CD8-positive, alpha-beta memory T cell (primary cell): ENCODE data around the gene INPP5A. TPM values are rescaled to one million over a fixed set of nuclear protein-coding genes. Genes with fewer than 3 reads are reported as not detected.
A peak's percentile ranks its signal among the peaks of the same experiment; 100 is the strongest.

ENCODE experiments used
- CTCF ChIA-PET: fragments of 350-600 bp; sonication (Branson Sonifier 250); formaldehyde crosslinking; loops from one replicate; lab custom pipeline; 2021; ENCODE audit warnings: antibody characterized with exemption; lab: Charles Lee
- POLR2A ChIA-PET: fragments of 350-600 bp; sonication (Branson Sonifier 250); formaldehyde crosslinking; loops from one replicate; lab custom pipeline; 2021; ENCODE audit warnings: antibody characterized with exemption; lab: Charles Lee
- DNase-seq, 5 donors: peaks; one replicate each; pipeline versions ENCODE4 v3.0.0 to v3.0.0-alpha.2; 2020 to 2022; ENCODE audit warnings: mixed read lengths in 1 of 5
- H3K27ac ChIP-seq: one replicate; pipeline ENCODE4 v1.7.0; 2013; ENCODE audit warnings: low read depth, mild to moderate bottlenecking, low read length, moderate library complexity
- H3K27me3 ChIP-seq: 2 replicates; pipeline ENCODE4 v1.7.0; 2013; ENCODE audit warnings: low read length, mild to moderate bottlenecking; ENCODE audit not compliant: insufficient read depth, poor library complexity, severe bottlenecking
- H3K36me3 ChIP-seq: 2 replicates; pipeline ENCODE4 v1.7.0; 2013; ENCODE audit warnings: mild to moderate bottlenecking, low read length, moderate library complexity; ENCODE audit not compliant: insufficient read depth
- H3K4me1 ChIP-seq: 2 replicates; pipeline ENCODE4 v1.7.0; 2013; ENCODE audit warnings: mild to moderate bottlenecking, low read length, moderate library complexity; ENCODE audit not compliant: insufficient read depth
- H3K4me3 ChIP-seq: 2 replicates; pipeline ENCODE4 v1.7.0; 2013; ENCODE audit warnings: mild to moderate bottlenecking, low read length
- H3K9me3 ChIP-seq: 2 replicates; pipeline ENCODE4 v1.7.0; 2013; ENCODE audit warnings: mild to moderate bottlenecking, low read length
- H3K27ac Mint-ChIP-seq, 8 donors: one replicate each; pipeline ENCODE4 v1.8.0; 2020 to 2021; ENCODE audit warnings: mixed read lengths in 8 of 8, mild to moderate bottlenecking in 6 of 8, inconsistent platforms in 3 of 8, moderate library complexity in 3 of 8
- H3K27me3 Mint-ChIP-seq, 2 donors: one replicate each; pipeline ENCODE4 v1.8.0; 2020 to 2021; ENCODE audit warnings: mixed read lengths in 2 of 2, mild to moderate bottlenecking in 1 of 2, moderate library complexity in 1 of 2
- H3K36me3 Mint-ChIP-seq, 3 donors: one replicate each; pipeline ENCODE4 v1.8.0; 2020 to 2021; ENCODE audit warnings: mixed read lengths in 3 of 3, inconsistent platforms in 1 of 3, mild to moderate bottlenecking in 1 of 3
- H3K4me1 Mint-ChIP-seq, 3 donors: one replicate each; pipeline ENCODE4 v1.8.0; 2020 to 2021; ENCODE audit warnings: mixed read lengths in 3 of 3, inconsistent platforms in 1 of 3, mild to moderate bottlenecking in 1 of 3
- H3K4me3 Mint-ChIP-seq, 7 donors: one replicate each; pipeline ENCODE4 v1.8.0; 2020 to 2021; ENCODE audit warnings: mixed read lengths in 7 of 7, mild to moderate bottlenecking in 6 of 7, moderate library complexity in 4 of 7, inconsistent platforms in 2 of 7
- H3K9me3 Mint-ChIP-seq, 5 donors: one replicate each; pipeline ENCODE4 v1.8.0; 2020 to 2022; ENCODE audit warnings: mixed read lengths in 5 of 5, mild to moderate bottlenecking in 3 of 5, moderate library complexity in 2 of 5, inconsistent platforms in 1 of 5
- polyA plus RNA-seq: library from polyadenylated mRNA; unstranded; fragments of 300-500 nt; fragmentation: Illumina TruSeq; gene quantifications from one replicate; pipeline ENCODE4 v1.2.3, GENCODE V29; 2021
- total RNA-seq, 2 experiments: library from RNA; stranded (reverse); gene quantifications; one replicate each; pipeline ENCODE4 v1.2.3, GENCODE V29; 2021

Gene INPP5A
- total and polyA plus RNA-seq, 3 experiments from 2014 or later: 1.1 to 6.1 (median 4.8) TPM

DNA sequence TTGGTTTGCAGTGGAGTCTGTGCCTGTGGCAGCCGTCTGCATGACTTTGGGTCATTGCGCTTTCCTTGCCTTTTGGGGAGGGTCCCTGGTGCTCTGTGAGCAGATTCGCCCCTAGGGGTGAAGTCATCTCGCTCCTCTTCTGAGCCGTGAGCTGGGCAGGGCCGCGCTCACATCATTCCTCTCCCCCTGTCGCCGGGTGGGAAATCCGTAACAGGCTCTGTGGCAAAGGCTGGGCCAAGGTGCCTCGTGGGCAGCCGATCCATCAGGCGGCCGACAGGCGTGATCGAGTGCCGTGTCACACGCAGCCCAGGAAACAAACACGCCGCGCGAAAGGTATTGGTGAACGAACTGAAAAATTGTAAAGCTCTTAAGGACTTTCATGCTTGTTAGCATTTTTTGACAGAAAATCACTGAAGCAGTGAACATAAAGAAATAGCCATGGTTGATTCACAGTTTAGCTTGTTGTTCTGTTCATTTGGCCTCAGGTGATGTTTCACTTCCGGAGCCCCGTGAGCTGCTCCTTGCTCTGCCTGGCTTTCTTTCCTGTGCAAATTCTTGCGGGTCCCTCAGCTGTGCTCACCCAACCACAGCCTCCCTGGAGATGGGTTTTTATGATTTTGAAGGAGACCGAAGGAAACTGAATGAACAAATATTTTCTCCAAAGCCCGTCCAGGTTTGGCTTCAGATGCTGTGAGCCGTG lies 126.2 kb downstream of the INPP5A start:
- H3K9me3 ChIP-seq: no peaks in the 10 kb centered on the region
- peak in 1 of 5 donors; percentile 5 for DNase-seq
- no peaks in the 10 kb centered on the region for H3K4me1 ChIP-seq
- ChIA-PET POLR2A (no interaction called here), CTCF (interaction anchor here (1.3 kb wide), 1 partner anchor 9 kb away, joined by 5 read pairs; no protein-coding TSS in a partner anchor)
- Mint-ChIP-seq H3K27ac (no peak overlapping the region), H3K9me3 (no peaks in the 10 kb centered on the region), H3K36me3 (peaks cover 5 to 22% (median 6%) of the 10 kb centered on the region in 3 donors), H3K27me3 (no peaks in the 10 kb centered on the region), H3K4me1 (no peaks in the 10 kb centered on the region), H3K4me3 (no peak overlapping the region)
- H3K27me3 ChIP-seq: no peaks in the 10 kb centered on the region
- H3K27ac ChIP-seq: no peak overlapping the region
- no peak overlapping the region for H3K4me3 ChIP-seq
- H3K36me3 ChIP-seq: no peaks in the 10 kb centered on the region

DNA sequence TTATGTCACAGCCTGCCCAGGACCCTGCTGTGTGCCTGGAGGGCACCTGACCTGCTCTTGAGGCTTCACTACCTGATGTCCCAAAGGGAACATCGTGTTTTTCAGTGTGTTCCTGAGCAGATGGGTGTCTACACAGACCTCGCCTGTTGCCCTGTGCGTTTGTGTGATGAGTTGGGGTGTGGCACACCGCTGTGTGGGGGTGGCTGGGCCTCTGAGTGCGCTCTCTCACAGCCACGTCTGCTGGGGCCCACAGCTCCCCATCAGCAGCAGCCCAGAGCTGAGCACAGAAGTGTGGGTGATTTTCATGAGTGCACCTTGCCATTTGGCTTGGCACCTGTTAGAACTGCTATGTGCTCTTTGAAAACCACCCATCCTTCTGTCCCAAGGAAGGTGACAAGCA lies 126.8 kb downstream of the INPP5A start:
- Histone ChIP-seq H3K4me3 (no peak overlapping the region), H3K36me3 (no peaks in the 10 kb centered on the region), H3K27ac (no peak overlapping the region), H3K4me1 (no peaks in the 10 kb centered on the region), H3K27me3 (no peaks in the 10 kb centered on the region), H3K9me3 (no peaks in the 10 kb centered on the region)
- POLR2A ChIA-PET: no interaction called here
- Mint-ChIP-seq H3K9me3 (no peaks in the 10 kb centered on the region), H3K4me3 (no peak overlapping the region), H3K4me1 (no peaks in the 10 kb centered on the region), H3K27ac (no peak overlapping the region), H3K36me3 (peaks cover 5 to 19% (median 6%) of the 10 kb centered on the region in 3 donors), H3K27me3 (no peaks in the 10 kb centered on the region)
- CTCF ChIA-PET: interaction anchor here (1.3 kb wide), 1 partner anchor 10 kb away, joined by 5 read pairs; no protein-coding TSS in a partner anchor
- peak in 1 of 5 donors; percentile 43 for DNase-seq

DNA sequence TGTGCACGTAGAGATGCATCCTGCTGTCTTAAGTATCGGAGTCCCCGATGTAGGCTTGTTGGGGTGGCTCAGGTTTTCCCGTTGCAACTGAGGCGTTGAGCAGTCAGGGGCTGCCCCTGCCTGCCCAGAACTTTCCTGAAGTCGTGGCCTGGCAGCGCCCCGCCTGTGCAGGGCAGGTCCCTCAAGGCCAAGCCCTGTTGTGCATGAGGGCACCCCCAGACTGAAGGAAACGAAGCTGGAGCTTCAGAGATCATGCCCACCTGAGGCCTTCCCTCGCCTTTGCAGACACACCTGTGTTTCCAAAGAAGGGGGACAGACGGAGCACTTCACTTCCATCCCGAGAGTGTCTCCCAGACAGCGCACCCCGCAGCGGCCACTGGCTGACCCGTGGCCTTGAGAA lies 127.3 kb downstream of the INPP5A start:
- no peaks in the 10 kb centered on the region for H3K4me1 ChIP-seq
- Mint-ChIP-seq H3K4me3 (no peak overlapping the region), H3K36me3 (peaks cover 5 to 18% (median 6%) of the 10 kb centered on the region in 3 donors), H3K9me3 (no peaks in the 10 kb centered on the region), H3K4me1 (no peaks in the 10 kb centered on the region), H3K27me3 (no peaks in the 10 kb centered on the region), H3K27ac (no peak overlapping the region)
- CTCF ChIA-PET: no interaction called here
- H3K27me3 ChIP-seq: no peaks in the 10 kb centered on the region
- H3K9me3 ChIP-seq: no peaks in the 10 kb centered on the region
- POLR2A ChIA-PET: no interaction called here
- no peaks in the 10 kb centered on the region for H3K36me3 ChIP-seq
- no peak overlapping the region for H3K4me3 ChIP-seq
- DNase-seq: peak in 1 of 5 donors; percentile 23
- H3K27ac ChIP-seq: no peak overlapping the region

DNA sequence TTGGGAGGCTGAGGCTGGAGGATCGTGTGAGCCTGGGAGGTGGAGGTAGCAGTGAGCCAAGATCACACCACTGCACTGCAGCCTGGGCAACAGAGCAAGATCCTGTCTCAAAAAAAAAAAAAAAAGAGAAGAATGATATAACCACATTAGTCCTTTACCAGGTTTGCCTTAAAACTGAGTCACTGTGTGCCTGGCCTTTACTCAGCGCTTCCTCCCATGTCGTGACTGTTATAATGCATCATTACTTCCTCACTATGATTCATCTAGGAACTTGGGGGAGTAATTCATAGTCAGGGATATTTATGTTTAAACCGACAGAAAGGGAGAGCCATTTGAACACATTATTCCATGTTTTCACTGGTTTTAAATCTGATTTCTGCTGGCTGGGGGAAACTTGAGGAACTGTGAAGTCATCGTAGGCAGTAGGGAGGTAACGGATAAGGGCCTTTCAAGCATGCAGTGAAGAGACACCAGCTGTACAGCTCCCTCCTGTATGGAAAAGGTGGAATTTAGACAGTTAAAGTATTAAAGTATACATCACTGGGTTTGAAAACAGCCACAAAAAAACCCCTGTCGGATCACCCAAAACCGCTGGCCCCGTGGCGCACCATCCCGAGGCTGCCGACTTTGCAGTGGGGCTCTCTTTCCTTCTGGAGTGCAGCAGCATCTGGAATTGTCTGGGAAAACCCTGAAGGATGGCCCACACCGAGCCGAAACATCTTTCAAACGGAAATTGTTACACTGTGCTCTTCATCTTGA lies 128.5 kb downstream of the INPP5A start:
- ChIA-PET POLR2A (no interaction called here), CTCF (interaction anchor here (1.3 kb wide), 1 partner anchor 11 kb away, joined by 4 read pairs; no protein-coding TSS in a partner anchor)
- H3K4me1 Mint-ChIP-seq: no peaks in the 10 kb centered on the region
- DNase-seq: peak in 1 of 5 donors; percentile 22
- H3K4me1 ChIP-seq: no peaks in the 10 kb centered on the region
- H3K4me3 Mint-ChIP-seq: no peak overlapping the region
- peaks cover 0 to 9% (median 2%) of the 10 kb centered on the region in 3 donors for H3K36me3 Mint-ChIP-seq
- peak overlapping the region in 1 of 8 donors; percentile 5 for H3K27ac Mint-ChIP-seq
- H3K36me3 ChIP-seq: no peaks in the 10 kb centered on the region
- no peaks in the 10 kb centered on the region for H3K9me3 ChIP-seq
- no peaks in the 10 kb centered on the region for H3K9me3 Mint-ChIP-seq
- H3K27ac ChIP-seq: no peak overlapping the region
- no peaks in the 10 kb centered on the region for H3K27me3 Mint-ChIP-seq
- H3K27me3 ChIP-seq: no peaks in the 10 kb centered on the region
- no peak overlapping the region for H3K4me3 ChIP-seq

DNA sequence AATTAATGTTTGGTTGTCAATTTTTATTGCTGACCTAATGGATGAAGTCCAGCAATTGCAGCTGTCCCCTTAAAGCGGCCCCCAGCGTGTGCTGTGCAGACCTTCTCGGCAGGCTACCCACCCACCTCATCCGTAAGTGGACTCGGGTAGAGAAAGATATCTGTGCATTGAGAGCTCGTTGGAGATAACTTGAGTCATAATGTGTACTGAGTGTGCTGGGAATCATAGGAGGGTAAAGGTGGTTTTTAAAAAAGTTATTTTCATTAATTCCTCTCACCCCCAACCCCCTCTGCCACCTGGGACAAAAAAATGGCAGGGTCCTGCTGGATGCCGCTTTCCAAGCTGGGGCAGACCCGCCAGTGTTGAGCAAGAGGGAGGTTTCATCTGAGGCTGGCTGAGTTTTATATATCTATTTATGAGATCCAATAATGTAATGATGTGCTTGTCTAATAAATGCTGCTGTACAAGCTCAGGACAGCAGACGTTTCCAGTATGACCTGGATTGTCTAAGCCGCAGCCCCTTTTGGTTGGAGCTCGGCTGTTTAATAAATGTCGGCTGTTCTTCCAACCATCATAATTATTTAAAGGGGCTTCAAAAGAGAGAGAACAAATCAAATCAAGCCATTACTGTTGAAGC lies 129.2 kb downstream of the INPP5A start:
- no peaks in the 10 kb centered on the region for H3K4me1 Mint-ChIP-seq
- POLR2A ChIA-PET: no interaction called here
- Histone ChIP-seq H3K4me1 (no peaks in the 10 kb centered on the region), H3K9me3 (no peaks in the 10 kb centered on the region), H3K27me3 (no peaks in the 10 kb centered on the region), H3K4me3 (no peak overlapping the region), H3K27ac (no peak overlapping the region), H3K36me3 (no peaks in the 10 kb centered on the region)
- H3K4me3 Mint-ChIP-seq: no peak overlapping the region
- no peaks in the 10 kb centered on the region for H3K27me3 Mint-ChIP-seq
- H3K9me3 Mint-ChIP-seq: no peaks in the 10 kb centered on the region
- H3K27ac Mint-ChIP-seq: no peak overlapping the region
- peaks cover 0 to 6% (median 3%) of the 10 kb centered on the region in 3 donors for H3K36me3 Mint-ChIP-seq
- CTCF ChIA-PET: interaction anchor here (1.3 kb wide), 1 partner anchor 12 kb away, joined by 4 read pairs; no protein-coding TSS in a partner anchor
- DNase-seq: peak in 1 of 5 donors; percentile 9

DNA sequence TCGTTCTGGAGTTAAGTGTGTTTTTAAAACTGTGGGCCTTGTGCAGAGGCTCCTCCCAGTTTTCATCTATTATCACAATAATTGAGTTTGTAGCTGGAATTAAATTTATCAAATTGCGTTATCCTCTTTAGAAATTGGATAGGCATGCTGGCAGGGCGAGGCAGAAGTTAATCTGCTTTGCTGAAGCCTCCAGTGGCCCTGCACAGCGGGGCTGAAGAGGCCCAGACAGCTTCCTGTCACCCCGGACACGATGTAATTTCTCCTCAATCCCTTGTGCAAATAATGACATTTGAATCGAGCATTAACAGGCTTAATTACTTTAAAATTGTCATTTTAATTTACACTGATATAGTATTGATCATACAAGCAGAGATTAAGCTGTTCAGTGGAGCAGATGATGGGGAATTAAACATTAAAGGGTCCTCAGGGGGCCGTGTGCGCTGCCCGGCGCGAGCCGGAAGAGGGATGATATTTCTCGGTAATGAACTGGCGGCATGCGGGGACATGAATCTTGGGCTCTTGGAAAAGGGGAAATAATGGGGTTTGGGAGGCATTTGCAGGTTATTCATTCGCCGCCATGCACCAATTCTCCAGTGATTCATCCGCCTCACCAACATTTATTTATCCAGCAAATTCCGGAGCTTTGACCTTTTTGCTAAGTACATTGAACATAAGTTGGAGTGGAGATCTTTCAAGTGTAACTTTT lies 129.9 kb downstream of the INPP5A start:
- Histone ChIP-seq H3K36me3 (no peaks in the 10 kb centered on the region), H3K27me3 (no peaks in the 10 kb centered on the region), H3K9me3 (no peaks in the 10 kb centered on the region), H3K27ac (no peak overlapping the region), H3K4me3 (no peak overlapping the region), H3K4me1 (no peaks in the 10 kb centered on the region)
- CTCF ChIA-PET: interaction anchor here (1.3 kb wide), 1 partner anchor 13 kb away, joined by 4 read pairs; no protein-coding TSS in a partner anchor
- Mint-ChIP-seq H3K4me1 (no peaks in the 10 kb centered on the region), H3K4me3 (no peak overlapping the region), H3K36me3 (peaks cover 0 to 1% (median 1%) of the 10 kb centered on the region in 3 donors), H3K27me3 (no peaks in the 10 kb centered on the region), H3K27ac (no peak overlapping the region), H3K9me3 (no peaks in the 10 kb centered on the region)
- POLR2A ChIA-PET: no interaction called here
- peak in 1 of 5 donors; percentile 3 for DNase-seq

DNA sequence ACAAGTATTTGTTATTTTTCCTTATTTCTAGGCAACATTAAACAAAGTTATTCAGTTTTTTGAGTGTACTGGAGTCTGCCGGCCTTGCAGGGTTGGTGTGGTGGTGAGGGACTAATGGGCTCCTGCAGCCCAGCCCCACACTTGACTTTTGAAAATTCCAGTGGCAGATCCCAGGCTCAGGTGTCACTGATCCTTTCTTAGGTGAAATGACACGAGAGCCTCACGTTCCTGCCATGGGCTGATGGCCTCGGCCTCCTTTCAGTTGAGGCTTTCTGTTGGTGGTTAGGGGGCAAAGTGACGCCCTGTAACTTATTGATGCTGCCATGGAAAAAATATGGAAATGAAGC lies 130.4 kb downstream of the INPP5A start:
- Histone ChIP-seq H3K36me3 (no peaks in the 10 kb centered on the region), H3K4me3 (no peak overlapping the region), H3K4me1 (no peaks in the 10 kb centered on the region), H3K27ac (no peak overlapping the region), H3K9me3 (no peaks in the 10 kb centered on the region), H3K27me3 (no peaks in the 10 kb centered on the region)
- ChIA-PET CTCF (no interaction called here), POLR2A (no interaction called here)
- no peak for DNase-seq
- H3K4me1 Mint-ChIP-seq: no peaks in the 10 kb centered on the region
- peaks cover 0 to 1% (median 1%) of the 10 kb centered on the region in 3 donors for H3K36me3 Mint-ChIP-seq
- H3K9me3 Mint-ChIP-seq: no peaks in the 10 kb centered on the region
- no peaks in the 10 kb centered on the region for H3K27me3 Mint-ChIP-seq
- H3K27ac Mint-ChIP-seq: no peak overlapping the region
- no peak overlapping the region for H3K4me3 Mint-ChIP-seq
